KOPT-K1 (cell line): ENCODE results near the gene PTOV1.
A peak's percentile ranks its signal among the peaks of the same experiment; 100 is the strongest.

Experiments
- H3K27ac ChIP-seq: fragments of 200-600 bp; sonication (generic); 2 replicates; pipeline ENCODE4 v1.5.1; 2016; ENCODE audit warnings: antibody characterized with exemption, mild to moderate bottlenecking, low read depth, low read length; ENCODE audit not compliant: poor library complexity, severe bottlenecking
- H3K36me3 ChIP-seq: fragments of 200-600 bp; sonication (generic); 2 replicates; pipeline ENCODE4 v1.5.1; 2017; ENCODE audit warnings: antibody characterized with exemption, mild to moderate bottlenecking, low read length, moderate library complexity; ENCODE audit not compliant: insufficient read depth
- H3K9me3 ChIP-seq: fragments of 200-600 bp; sonication (generic); 2 replicates; pipeline ENCODE4 v1.5.1; 2017; ENCODE audit warnings: antibody characterized with exemption, low read length, mild to moderate bottlenecking; ENCODE audit not compliant: insufficient read depth, poor library complexity, severe bottlenecking

Gene PTOV1

GRCh38 chr19:49877879-49878743 lies 27.2 kb downstream of the PTOV1 start:
- Histone ChIP-seq H3K27ac (peak overlapping the region; percentile 96), H3K36me3 (peaks cover 26% of the 10 kb centered on the region; the same call in 1 of the 2 replicates)

GRCh38 chr19:49878744-49879070 lies 27.7 kb downstream of the PTOV1 start:
- peak overlapping the region; percentile 96 for H3K27ac ChIP-seq
- H3K9me3 ChIP-seq: no peaks in the 10 kb centered on the region
- peaks cover 32% of the 10 kb centered on the region; the same call in 1 of the 2 replicates for H3K36me3 ChIP-seq

More at GRCh38 chr19:49877879-49878743, 27.2 kb downstream of the PTOV1 start:
- no peaks in the 10 kb centered on the region for H3K9me3 ChIP-seq

GRCh38 chr19:49879243-49879963 lies 28.4 kb downstream of the PTOV1 start:
- Histone ChIP-seq H3K36me3 (peaks cover 39% of the 10 kb centered on the region; the same call in 1 of the 2 replicates), H3K27ac (no peak overlapping the region)

GRCh38 chr19:49880162-49880869 lies 29.4 kb downstream of the PTOV1 start:
- Histone ChIP-seq H3K27ac (no peak overlapping the region), H3K36me3 (peaks cover 45% of the 10 kb centered on the region; the same call in 1 of the 2 replicates), H3K9me3 (no peaks in the 10 kb centered on the region)

More at GRCh38 chr19:49879243-49879963, 28.4 kb downstream of the PTOV1 start:
- no peaks in the 10 kb centered on the region for H3K9me3 ChIP-seq

- Histone ChIP-seq H3K27ac (no peak overlapping the region), H3K36me3 (peaks cover 45% of the 10 kb centered on the region; the same call in 1 of the 2 replicates), H3K9me3 (no peaks in the 10 kb centered on the region)
These were observed 30.2 kb downstream of the PTOV1 start for GRCh38 chr19:49881186-49881585.

GRCh38 chr19:49881672-49882394 lies 30.9 kb downstream of the PTOV1 start:
- H3K27ac ChIP-seq: no peak overlapping the region
- H3K9me3 ChIP-seq: no peaks in the 10 kb centered on the region
- H3K36me3 ChIP-seq: peaks cover 45% of the 10 kb centered on the region; the same call in 1 of the 2 replicates

GRCh38 chr19:49882643-49883042 lies 31.7 kb downstream of the PTOV1 start:
- no peak overlapping the region for H3K27ac ChIP-seq
- no peaks in the 10 kb centered on the region for H3K9me3 ChIP-seq
- H3K36me3 ChIP-seq: peaks cover 45% of the 10 kb centered on the region; the same call in 1 of the 2 replicates

GRCh38 chr19:49883094-49883493 lies 32.1 kb downstream of the PTOV1 start:
- peaks cover 45% of the 10 kb centered on the region; the same call in 1 of the 2 replicates for H3K36me3 ChIP-seq
- no peak overlapping the region for H3K27ac ChIP-seq
- no peaks in the 10 kb centered on the region for H3K9me3 ChIP-seq

- Histone ChIP-seq H3K27ac (no peak overlapping the region), H3K9me3 (no peaks in the 10 kb centered on the region), H3K36me3 (peaks cover 45% of the 10 kb centered on the region; the same call in 1 of the 2 replicates)
These were observed 33.1 kb downstream of the PTOV1 start for GRCh38 chr19:49884109-49884508.

GRCh38 chr19:49884760-49885159 lies 33.8 kb downstream of the PTOV1 start:
- Histone ChIP-seq H3K9me3 (no peaks in the 10 kb centered on the region), H3K27ac (no peak overlapping the region), H3K36me3 (peaks cover 45% of the 10 kb centered on the region; the same call in 1 of the 2 replicates)

- H3K9me3 ChIP-seq: no peaks in the 10 kb centered on the region
- H3K27ac ChIP-seq: no peak overlapping the region
- H3K36me3 ChIP-seq: peaks cover 29% of the 10 kb centered on the region; the same call in 1 of the 2 replicates
These were observed 36.2 kb downstream of the PTOV1 start for GRCh38 chr19:49887037-49887664.

GRCh38 chr19:49887665-49888509 lies 36.9 kb downstream of the PTOV1 start:
- peaks cover 21% of the 10 kb centered on the region; the same call in 1 of the 2 replicates for H3K36me3 ChIP-seq
- H3K9me3 ChIP-seq: no peaks in the 10 kb centered on the region
- H3K27ac ChIP-seq: no peak overlapping the region

GRCh38 chr19:49888510-49888824 lies 37.5 kb downstream of the PTOV1 start:
- H3K36me3 ChIP-seq: peaks cover 15% of the 10 kb centered on the region; the same call in 1 of the 2 replicates
- H3K9me3 ChIP-seq: no peaks in the 10 kb centered on the region
- H3K27ac ChIP-seq: no peak overlapping the region
